B cell (primary cell): ENCODE results near the gene SYNE2. TPM values are rescaled to one million over a fixed set of nuclear protein-coding genes. Genes with fewer than 3 reads are reported as not detected.

Experiments used
- ATAC-seq: fragments of 200-7000 bp; cut with Tn5 transposase; one replicate; pipeline ENCODE4 v1.10.0; 2021; ENCODE audit warnings: low read depth, mild to moderate bottlenecking, moderate number of reproducible peaks, moderate library complexity
- CTCF ChIA-PET: fragments of 350-600 bp; sonication (Branson Sonifier 250); formaldehyde crosslinking; loops from one replicate; lab custom pipeline; 2021; ENCODE audit warnings: antibody characterized with exemption, inconsistent platforms; lab: Charles Lee
- POLR2A ChIA-PET: fragments of 350-600 bp; sonication (Branson Sonifier 250); formaldehyde crosslinking; loops from one replicate; lab custom pipeline; 2021; ENCODE audit warnings: antibody characterized with exemption; lab: Charles Lee
- DNase-seq: peaks from one replicate; pipeline ENCODE4 v3.0.0; 2013
- H2AFZ ChIP-seq: 2 replicates; pipeline ENCODE4 v1.6.1; 2012; ENCODE audit warnings: mild to moderate bottlenecking, low read depth, low read length; ENCODE audit not compliant: insufficient read depth, poor library complexity, severe bottlenecking
- H3K27ac ChIP-seq, 2 donors: 1 replicate in 1 of 2; 2 replicates in 1 of 2; pipeline ENCODE4 v1.5.1; 2012 to 2013; ENCODE audit warnings: low read length in 2 of 2, mild to moderate bottlenecking in 2 of 2, moderate library complexity in 1 of 2
- H3K27me3 ChIP-seq, 4 experiments: fragments of 200-600 bp in 1 of 4; sonication (generic) in 1 of 4; replicated peaks in 1 of 4; 1 replicate in 2 of 4; 2 replicates in 2 of 4; pipeline versions ENCODE4 v1.6.1 to v1.7.0; 2013 to 2016; ENCODE audit warnings: low read length in 3 of 4, mild to moderate bottlenecking in 2 of 4, mixed read lengths in 1 of 4, moderate library complexity in 1 of 4; ENCODE audit not compliant: insufficient read depth in 4 of 4, control insufficient read depth in 3 of 4; ENCODE audit errors: control extremely low read depth in 1 of 4
- H3K36me3 ChIP-seq, 2 experiments: replicated peaks in 1 of 2; 1 replicate in 1 of 2; 2 replicates in 1 of 2; pipeline versions ENCODE4 v1.6.1 to v1.7.1; 2013; ENCODE audit warnings: low read length in 1 of 2; ENCODE audit not compliant: insufficient read depth in 2 of 2, control insufficient read depth in 1 of 2; ENCODE audit errors: control extremely low read depth in 1 of 2, extremely low read depth in 1 of 2
- H3K4me1 ChIP-seq, 2 donors: fragments of 200-600 bp in 1 of 2; sonication (generic) in 1 of 2; 1 replicate in 1 of 2; 2 replicates in 1 of 2; pipeline versions ENCODE4 v1.5.1 to v1.6.1; 2013 to 2017; ENCODE audit warnings: low read length in 2 of 2; ENCODE audit not compliant: control insufficient read depth in 2 of 2, insufficient read depth in 2 of 2
- H3K4me2 ChIP-seq: replicated peaks from 2 replicates; pipeline ENCODE3; 2012; ENCODE audit warnings: mild to moderate bottlenecking, low read depth, low read length; ENCODE audit not compliant: poor library complexity, severe bottlenecking
- H3K4me3 ChIP-seq, 5 experiments: fragments of 200-600 bp in 1 of 5; sonication (generic) in 1 of 5; 1 replicate in 3 of 5; 2 replicates in 2 of 5; pipeline versions ENCODE4 v1.5.1 to v1.7.0; 2011 to 2016; ENCODE audit warnings: low read length in 4 of 5, mild to moderate bottlenecking in 4 of 5, low read depth in 2 of 5, control low read depth in 1 of 5, moderate library complexity in 1 of 5; ENCODE audit not compliant: insufficient read depth in 1 of 5; ENCODE audit errors: control extremely low read depth in 1 of 5, extremely low read depth in 1 of 5
- H3K79me2 ChIP-seq: fragments of 200-600 bp; sonication (generic); one replicate; pipeline ENCODE4 v1.6.0; 2016; ENCODE audit warnings: low read length; ENCODE audit not compliant: control insufficient read depth, insufficient read depth
- H3K9ac ChIP-seq: fragments of 200-600 bp; sonication (generic); 2 replicates; pipeline ENCODE4 v1.6.1; 2017; ENCODE audit warnings: mild to moderate bottlenecking, low read length, moderate library complexity
- H3K9me3 ChIP-seq, 3 donors: one replicate each; pipeline versions ENCODE4 v1.6.1 to v1.7.1; 2013; ENCODE audit warnings: low read length in 2 of 3; ENCODE audit not compliant: control insufficient read depth in 2 of 3, insufficient read depth in 1 of 3; ENCODE audit errors: control extremely low read depth in 1 of 3
- H4K20me1 ChIP-seq: 2 replicates; pipeline ENCODE4 v1.6.0; 2012; ENCODE audit warnings: mild to moderate bottlenecking, low read length; ENCODE audit not compliant: insufficient read depth, control insufficient read depth, poor library complexity, severe bottlenecking
- H3K27ac Mint-ChIP-seq: one replicate; pipeline ENCODE4 v1.8.0; 2021; ENCODE audit warnings: mixed read lengths
- H3K27me3 Mint-ChIP-seq: one replicate; pipeline ENCODE4 v1.8.0; 2021; ENCODE audit warnings: mixed read lengths
- H3K4me1 Mint-ChIP-seq: one replicate; pipeline ENCODE4 v1.8.0; 2021; ENCODE audit warnings: mixed read lengths
- H3K4me3 Mint-ChIP-seq: one replicate; pipeline ENCODE4 v1.8.0; 2021; ENCODE audit warnings: mixed read lengths
- H3K9me3 Mint-ChIP-seq: one replicate; pipeline ENCODE4 v1.8.0; 2022; ENCODE audit warnings: mixed read lengths; ENCODE audit not compliant: insufficient read depth
- EZH2 ChIP-seq: IDR thresholded peaks from 2 replicates; pipeline ENCODE4 v1.6.1; 2012; ENCODE audit warnings: borderline replicate concordance, low read depth, mild to moderate bottlenecking, moderate library complexity, low read length; ENCODE audit not compliant: insufficient read depth, poor library complexity, severe bottlenecking
- WGBS: methylation state at CpG from one replicate; pipeline ENCODE4 v1.1.5; 2013; ENCODE audit warnings: missing lambda C conversion rate; ENCODE audit not compliant: insufficient coverage; 5-methylcytosine and 5-hydroxymethylcytosine counted together
- intact Hi-C: fragments of 100-400 bp; cut with micrococcal nuclease; formaldehyde crosslinking; loops from one replicate; pipeline ENCODE4 v1.10.0; 2022
- polyA plus RNA-seq: library from polyadenylated mRNA; depleted of rRNA; stranded (reverse); fragments of >200 nt; gene quantifications from 2 replicates; pipeline ENCODE4 v1.2.3, GENCODE V29; 2012
- total RNA-seq, 2 donors: library from RNA; stranded (reverse); fragments of 120-200 nt in 1 of 2; gene quantifications; 1 replicate in 1 of 2; 2 replicates in 1 of 2; pipeline versions ENCODE4 v1.2.3 to v1.2.4, GENCODE V29; 2013 to 2022
- TF ChIP-seq, protein P1 (sequence below): fragments of 200-600 bp; IDR thresholded peaks from one replicate; pipeline ENCODE4 v1.8.0; 2022; ENCODE audit warnings: antibody characterized with exemption, mild to moderate bottlenecking

Gene SYNE2
- total and polyA plus RNA-seq, 2 donors (not counting 1 experiment from before 2014, with no cell fraction given) = 39.5 to 105 TPM

DNA sequence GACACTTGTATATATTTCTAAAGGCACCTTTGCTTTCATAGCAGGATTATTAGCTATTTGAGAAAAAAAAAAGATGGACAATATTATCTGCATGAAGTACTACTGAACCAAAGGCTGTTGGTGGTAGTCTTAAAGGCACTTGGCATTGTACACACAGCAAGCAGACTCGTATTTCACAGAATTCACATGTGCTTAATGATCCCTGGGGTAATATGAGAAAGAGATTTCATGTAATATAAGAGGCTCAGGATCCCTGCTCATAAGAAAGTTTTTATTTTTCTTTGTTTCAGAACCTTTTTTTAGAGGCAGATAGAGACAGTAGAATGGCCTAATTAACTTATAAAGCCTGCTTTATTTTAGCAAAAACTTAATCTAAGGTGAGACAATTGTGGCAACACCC is 59.5 kb downstream of the SYNE2 start:
- Histone ChIP-seq H3K27ac (no peak overlapping the region), H3K79me2 (no peaks in the 10 kb centered on the region), H2AFZ (no peak overlapping the region), H3K9me3 (no peaks in the 10 kb centered on the region), H3K4me3 (no peak overlapping the region), H4K20me1 (no peaks in the 10 kb centered on the region), H3K9ac (no peak overlapping the region), H3K4me2 (no peak overlapping the region), H3K27me3 (no peaks in the 10 kb centered on the region), H3K36me3 (no peaks in the 10 kb centered on the region), H3K4me1 (peaks cover 0 to 3% of the 10 kb centered on the region in 2 donors)
- Mint-ChIP-seq H3K4me1 (peaks cover 9% of the 10 kb centered on the region), H3K4me3 (no peak overlapping the region), H3K27me3 (no peaks in the 10 kb centered on the region), H3K27ac (no peak overlapping the region), H3K9me3 (no peaks in the 10 kb centered on the region)
- DNase-seq (no peak), ATAC-seq (no peak)
- POLR2A ChIA-PET = no interaction called here
- no CpG with 5 or more reads among the region's 1 CpG for WGBS
- CTCF ChIA-PET = interaction anchor here (1.5 kb wide), 1 partner anchor 27 kb away, joined by 3 read pairs; no protein-coding TSS in a partner anchor
- TF ChIP-seq, protein P1, sequence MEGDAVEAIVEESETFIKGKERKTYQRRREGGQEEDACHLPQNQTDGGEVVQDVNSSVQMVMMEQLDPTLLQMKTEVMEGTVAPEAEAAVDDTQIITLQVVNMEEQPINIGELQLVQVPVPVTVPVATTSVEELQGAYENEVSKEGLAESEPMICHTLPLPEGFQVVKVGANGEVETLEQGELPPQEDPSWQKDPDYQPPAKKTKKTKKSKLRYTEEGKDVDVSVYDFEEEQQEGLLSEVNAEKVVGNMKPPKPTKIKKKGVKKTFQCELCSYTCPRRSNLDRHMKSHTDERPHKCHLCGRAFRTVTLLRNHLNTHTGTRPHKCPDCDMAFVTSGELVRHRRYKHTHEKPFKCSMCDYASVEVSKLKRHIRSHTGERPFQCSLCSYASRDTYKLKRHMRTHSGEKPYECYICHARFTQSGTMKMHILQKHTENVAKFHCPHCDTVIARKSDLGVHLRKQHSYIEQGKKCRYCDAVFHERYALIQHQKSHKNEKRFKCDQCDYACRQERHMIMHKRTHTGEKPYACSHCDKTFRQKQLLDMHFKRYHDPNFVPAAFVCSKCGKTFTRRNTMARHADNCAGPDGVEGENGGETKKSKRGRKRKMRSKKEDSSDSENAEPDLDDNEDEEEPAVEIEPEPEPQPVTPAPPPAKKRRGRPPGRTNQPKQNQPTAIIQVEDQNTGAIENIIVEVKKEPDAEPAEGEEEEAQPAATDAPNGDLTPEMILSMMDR = no peak
- TF ChIP-seq EZH2 = no peak
- intact Hi-C loops = no loop called here

DNA sequence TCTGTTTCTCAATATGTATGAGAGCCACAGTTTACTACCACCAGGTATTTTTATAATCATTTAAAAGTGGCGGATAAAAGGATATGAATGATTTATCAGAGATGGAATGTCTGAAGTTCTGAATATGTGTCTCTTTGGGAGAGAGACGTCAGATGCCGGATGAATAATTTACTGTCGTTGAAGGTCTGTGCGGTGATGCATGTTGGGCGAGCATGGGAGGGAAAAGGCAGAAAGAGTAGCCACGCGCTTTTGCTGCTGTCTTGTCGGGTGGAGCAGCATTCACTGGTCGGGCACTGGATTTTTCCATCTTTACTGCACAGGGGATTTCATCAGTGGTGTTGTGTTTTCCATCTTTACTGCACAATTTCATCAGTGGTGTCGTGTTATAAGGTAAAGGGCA is 65.6 kb downstream of the SYNE2 start:
- CTCF ChIA-PET = no interaction called here

More for the DNA sequence above, 65.6 kb downstream of the SYNE2 start:
- POLR2A ChIA-PET = no interaction called here
- WGBS = 98% methylated on average over 8 of the region's 11 CpGs
- TF ChIP-seq, protein P1 = no peak
- no peak for TF ChIP-seq EZH2
- H3K4me3 Mint-ChIP-seq = no peak overlapping the region
- no peaks in the 10 kb centered on the region for H4K20me1 ChIP-seq
- no peak overlapping the region for H3K4me3 ChIP-seq
- H3K36me3 ChIP-seq = no peaks in the 10 kb centered on the region
- H3K27ac Mint-ChIP-seq = no peak overlapping the region
- no peaks in the 10 kb centered on the region for H3K4me1 ChIP-seq
- intact Hi-C loops = no loop called here
- no peak overlapping the region for H3K27ac ChIP-seq
- no peak for ATAC-seq
- no peaks in the 10 kb centered on the region for H3K79me2 ChIP-seq
- H3K27me3 ChIP-seq = no peaks in the 10 kb centered on the region
- H3K9ac ChIP-seq = no peak overlapping the region
- no peak overlapping the region for H3K4me2 ChIP-seq
- no peaks in the 10 kb centered on the region for H3K4me1 Mint-ChIP-seq
- no peak overlapping the region for H2AFZ ChIP-seq
- no peaks in the 10 kb centered on the region for H3K27me3 Mint-ChIP-seq
- no peaks in the 10 kb centered on the region for H3K9me3 Mint-ChIP-seq
- no peaks in the 10 kb centered on the region for H3K9me3 ChIP-seq
- no peak for DNase-seq
